Stimulated activated CD8-positive, alpha-beta memory T cell treated with anti-CD3 and anti-CD28 coated beads, Interleukin-2, amount 100 ng/mL, for 48 hours (primary cell): ENCODE measurements around the gene ZNF530.

Experiments used
- DNase-seq, 2 donors: peaks; one replicate each; pipeline ENCODE4 v3.0.0-alpha.2; 2020; ENCODE audit warnings: low read depth in 2 of 2

ZNF530 gene

GRCh38 chr19:57613941-57614743 is 14.5 kb downstream of the ZNF530 start, which contains the start of gene ZNF134:
TSS of gene ZNF134 (plus strand) at chr19:57614242. CDS start at chr19:57619469, 5,227 bp downstream.
- DNase-seq: peak; percentile 74 to 83

- no peak for DNase-seq
These were observed 15.7 kb downstream of the ZNF530 start for GRCh38 chr19:57615346-57615745.

- no peak for DNase-seq
These were observed 21.1 kb downstream of the ZNF530 start for GRCh38 chr19:57620673-57621348.

GRCh38 chr19:57623091-57623490 is 23.4 kb downstream of the ZNF530 start:
- no peak for DNase-seq

- DNase-seq: peak; percentile 73 to 76
These were observed 33.5 kb downstream of the ZNF530 start, which contains the start of gene ZNF211 for GRCh38 chr19:57632987-57633831. TSS of gene ZNF211 (plus strand) at chr19:57633168. CDS start at chr19:57633347, 179 bp downstream.

GRCh38 chr19:57633832-57634131 is 34.1 kb downstream of the ZNF530 start:
- no peak for DNase-seq

- no peak for DNase-seq
These were observed 37.7 kb downstream of the ZNF530 start for GRCh38 chr19:57637379-57637778.

- DNase-seq: no peak
These were observed 42.1 kb downstream of the ZNF530 start for GRCh38 chr19:57641715-57642234.

- no peak for DNase-seq
These were observed 42.8 kb downstream of the ZNF530 start for GRCh38 chr19:57642396-57643046.

- no peak for DNase-seq
These were observed 44.0 kb downstream of the ZNF530 start for GRCh38 chr19:57643734-57644133.

- DNase-seq: no peak
These were observed 48.8 kb downstream of the ZNF530 start for GRCh38 chr19:57648331-57649003.

- no peak for DNase-seq
These were observed 51.9 kb downstream of the ZNF530 start for GRCh38 chr19:57651654-57651996.

GRCh38 chr19:57653689-57654088 is 54.0 kb downstream of the ZNF530 start:
- no peak for DNase-seq

- DNase-seq: no peak
These were observed 55.8 kb downstream of the ZNF530 start for GRCh38 chr19:57655443-57655842.

- no peak for DNase-seq
These were observed 56.7 kb downstream of the ZNF530 start for GRCh38 chr19:57656346-57656745.
